ENCODE measurements around the gene PCDHA4.

Gene PCDHA4

GRCh38 chr5:140862441-140863295 is 55.8 kb downstream of the PCDHA4 start:
- no peak for DNase-seq
